ENCODE measurements around the gene ELP4. TPM values are rescaled to one million over a fixed set of nuclear protein-coding genes. Genes with fewer than 3 reads are reported as not detected.

ELP4 gene
- total and polyA plus RNA-seq, 2 donors from 2014 or later = 20.3 to 26.2 TPM

- Histone ChIP-seq H3K27ac (ENCODE audit: low read depth in 2 of 2, low read length in 2 of 2) (no peak overlapping the region), H3K9ac (ENCODE audit: low read length in 3 of 3) (no peak overlapping the region), H3K27me3 (ENCODE audit: control insufficient read depth, insufficient read depth, low read length) (peaks cover 78% of the 10 kb centered on the region), H3K36me3 (ENCODE audit: control insufficient read depth in 2 of 3, insufficient read depth in 3 of 3, low read length in 3 of 3) (no peaks in the 10 kb centered on the region), H3K4me3 (ENCODE audit: low read length in 3 of 3) (no peak overlapping the region), H3K4me1 (ENCODE audit: control insufficient read depth in 2 of 3, insufficient read depth in 2 of 3, low read depth in 1 of 3, low read length in 3 of 3) (peaks cover 0 to 33% (median 7%) of the 10 kb centered on the region in 3 donors), H3K9me3 (ENCODE audit: control insufficient read depth in 2 of 3, insufficient read depth in 1 of 3, low read length in 3 of 3) (no peaks in the 10 kb centered on the region)
- no peak for TF ChIP-seq CTCF (IDR thresholded peaks at IDR 0.05; ENCODE audit: borderline replicate concordance, extremely low read depth, insufficient read depth)
- DNase-seq (peak in 2 of 5 donors; percentile 9 to 22), FAIRE-seq (no peak)
- intact Hi-C loops (cut with DNase I) = no loop called here
These were observed 299.4 kb downstream of the ELP4 start for GRCh38 chr11:31808721-31809540.

- peaks cover 0 to 35% (median 7%) of the 10 kb centered on the region in 3 donors for H3K4me1 ChIP-seq (ENCODE audit: control insufficient read depth in 2 of 3, insufficient read depth in 2 of 3, low read depth in 1 of 3, low read length in 3 of 3)
- H3K4me3 ChIP-seq (ENCODE audit: low read length in 3 of 3) = no peak overlapping the region
- peaks cover 76% of the 10 kb centered on the region for H3K27me3 ChIP-seq (ENCODE audit: control insufficient read depth, insufficient read depth, low read length)
- TF ChIP-seq CTCF (IDR thresholded peaks at IDR 0.05; ENCODE audit: borderline replicate concordance, extremely low read depth, insufficient read depth) = no peak
- no peak for FAIRE-seq
- H3K9me3 ChIP-seq (ENCODE audit: control insufficient read depth in 2 of 3, insufficient read depth in 1 of 3, low read length in 3 of 3) = no peaks in the 10 kb centered on the region
- no peak overlapping the region for H3K9ac ChIP-seq (ENCODE audit: low read length in 3 of 3)
- DNase-seq = no peak
- no peaks in the 10 kb centered on the region for H3K36me3 ChIP-seq (ENCODE audit: control insufficient read depth in 2 of 3, insufficient read depth in 3 of 3, low read length in 3 of 3)
- no peak overlapping the region for H3K27ac ChIP-seq (ENCODE audit: low read depth in 2 of 2, low read length in 2 of 2)
- intact Hi-C loops (cut with DNase I) = no loop called here
These were observed 299.9 kb downstream of the ELP4 start for GRCh38 chr11:31809541-31809856.

GRCh38 chr11:31809857-31810778 lies 300.6 kb downstream of the ELP4 start:
- Histone ChIP-seq H3K9me3 (ENCODE audit: control insufficient read depth in 2 of 3, insufficient read depth in 1 of 3, low read length in 3 of 3) (no peaks in the 10 kb centered on the region), H3K27ac (ENCODE audit: low read depth in 2 of 2, low read length in 2 of 2) (no peak overlapping the region), H3K4me1 (ENCODE audit: control insufficient read depth in 2 of 3, insufficient read depth in 2 of 3, low read depth in 1 of 3, low read length in 3 of 3) (peaks cover 0 to 32% (median 4%) of the 10 kb centered on the region in 3 donors), H3K36me3 (ENCODE audit: control insufficient read depth in 2 of 3, insufficient read depth in 3 of 3, low read length in 3 of 3) (no peaks in the 10 kb centered on the region), H3K9ac (ENCODE audit: low read length in 3 of 3) (no peak overlapping the region), H3K27me3 (ENCODE audit: control insufficient read depth, insufficient read depth, low read length) (peaks cover 77% of the 10 kb centered on the region), H3K4me3 (ENCODE audit: low read length in 3 of 3) (peak overlapping the region in 1 of 3 donors; percentile 32)
- TF ChIP-seq CTCF (IDR thresholded peaks at IDR 0.05; ENCODE audit: borderline replicate concordance, extremely low read depth, insufficient read depth) = no peak
- intact Hi-C loops (cut with DNase I) = no loop called here
- DNase-seq = peak; percentile 67 to 80 (median 74)
- FAIRE-seq = no peak

All from kidney (tissue), 14 donors.